HG02943 (cell line): ENCODE data around the gene WWP2.
"Not testable (repeated sequence)": the region's sequence is repeated elsewhere in the genome, so short reads cannot be mapped to it uniquely, and the experiment has no call there.

Source experiments
- ATAC-seq: cut with Tn5 transposase; IDR thresholded peaks from one replicate; pipeline ENCODE4 v1.9.1; 2021; ENCODE audit warnings: mild to moderate bottlenecking, low read depth, moderate library complexity; ENCODE audit not compliant: unreplicated experiment

WWP2 gene

DNA sequence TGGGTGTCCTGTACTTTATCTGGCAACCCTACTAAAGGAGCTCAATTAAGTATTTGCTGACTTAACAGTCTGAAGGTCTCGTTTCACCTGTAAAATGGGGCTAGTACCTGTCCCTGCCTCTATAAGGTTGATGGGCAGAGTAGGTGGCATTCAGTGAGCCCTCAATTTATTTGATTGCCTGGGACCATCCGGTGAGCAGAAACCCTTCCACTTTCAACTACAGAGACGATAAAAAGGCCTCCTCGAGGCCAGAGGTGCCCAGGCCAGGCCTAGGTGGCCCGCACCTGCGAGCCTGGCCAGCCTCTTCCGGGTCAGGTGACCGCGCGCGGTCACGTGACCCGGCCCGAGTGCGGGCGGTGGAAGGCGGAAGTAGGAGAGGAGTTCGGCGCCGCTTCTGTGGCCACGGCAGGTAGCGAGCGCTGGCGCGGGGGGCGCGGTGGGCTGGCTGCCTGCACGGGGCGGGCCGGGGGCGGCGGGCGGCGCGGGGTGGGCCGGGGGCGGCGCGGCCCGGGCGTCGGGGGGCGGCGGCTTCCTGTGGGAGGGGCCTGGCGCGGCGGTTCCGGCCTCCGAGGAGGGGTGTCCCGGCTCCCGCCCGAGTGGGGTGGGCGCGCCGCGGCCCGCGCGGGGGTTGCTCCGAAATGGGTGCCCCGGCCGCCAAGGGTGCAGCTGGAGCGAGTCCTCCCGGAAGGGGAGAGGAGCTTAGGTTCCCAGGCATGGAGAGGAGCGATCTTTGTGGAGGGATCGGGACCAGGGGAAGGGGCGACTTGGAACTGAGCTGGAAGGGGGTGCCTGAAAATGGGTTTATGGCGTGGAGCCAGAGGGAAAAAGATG is at the start of gene WWP2:
Gene WWP2 (plus strand): TSS at position 350 of the 831 bp plus-strand sequence. CDS start 24,679 bp downstream, outside the sequence.
- peak; percentile 62 for ATAC-seq

DNA sequence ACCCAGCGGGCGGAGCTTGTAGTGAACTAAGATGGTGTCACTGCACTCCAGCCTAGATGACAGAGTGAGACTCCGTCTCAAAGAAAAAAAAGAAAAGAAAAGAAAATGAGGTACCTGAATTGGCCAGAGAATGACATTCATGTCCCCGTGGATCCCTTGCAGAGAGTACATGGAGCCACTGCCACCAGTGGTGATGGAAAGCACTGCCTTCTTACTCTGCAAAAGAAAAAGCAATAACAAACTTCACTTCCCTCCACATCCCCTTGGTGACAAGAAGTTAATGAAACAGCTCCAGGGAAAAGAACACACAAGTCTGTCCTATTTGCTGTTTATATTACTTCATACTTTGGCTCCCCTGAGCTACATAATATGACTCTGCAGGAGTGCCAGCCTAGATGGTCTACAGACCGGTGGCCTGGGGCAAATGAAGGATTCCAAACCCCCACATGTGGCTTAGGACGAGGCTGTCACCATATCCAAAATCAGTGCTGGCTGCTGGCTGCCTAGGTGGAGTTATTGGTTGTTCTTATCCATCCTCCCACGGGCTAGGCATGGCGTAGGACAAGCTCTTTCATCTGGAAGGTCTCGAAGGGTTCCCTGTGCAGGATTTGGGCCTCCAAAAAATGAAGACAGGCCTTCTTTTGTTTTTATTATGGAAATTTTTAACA is 49.1 kb upstream of the WWP2 start:
- ATAC-seq = no peak

DNA sequence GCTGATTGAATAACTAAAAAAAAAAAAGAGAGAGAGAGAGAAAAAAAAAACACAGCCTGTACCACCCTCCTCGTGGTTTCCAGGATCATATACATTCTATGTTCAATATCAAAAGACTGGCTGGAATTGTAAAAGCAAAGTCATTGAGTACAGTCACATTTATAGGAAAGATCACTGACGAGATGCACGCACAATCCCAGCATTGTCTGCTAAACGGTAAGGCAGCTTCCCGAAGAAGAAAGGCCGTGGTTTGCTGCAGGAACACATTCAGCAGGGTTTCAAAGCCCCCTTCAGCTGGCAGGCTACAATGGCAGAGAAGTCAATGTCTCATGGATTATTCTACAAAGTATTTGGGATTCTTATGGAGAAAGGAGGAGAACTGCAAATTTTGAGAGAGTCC is 45.1 kb upstream of the WWP2 start:
- no peak for ATAC-seq

DNA sequence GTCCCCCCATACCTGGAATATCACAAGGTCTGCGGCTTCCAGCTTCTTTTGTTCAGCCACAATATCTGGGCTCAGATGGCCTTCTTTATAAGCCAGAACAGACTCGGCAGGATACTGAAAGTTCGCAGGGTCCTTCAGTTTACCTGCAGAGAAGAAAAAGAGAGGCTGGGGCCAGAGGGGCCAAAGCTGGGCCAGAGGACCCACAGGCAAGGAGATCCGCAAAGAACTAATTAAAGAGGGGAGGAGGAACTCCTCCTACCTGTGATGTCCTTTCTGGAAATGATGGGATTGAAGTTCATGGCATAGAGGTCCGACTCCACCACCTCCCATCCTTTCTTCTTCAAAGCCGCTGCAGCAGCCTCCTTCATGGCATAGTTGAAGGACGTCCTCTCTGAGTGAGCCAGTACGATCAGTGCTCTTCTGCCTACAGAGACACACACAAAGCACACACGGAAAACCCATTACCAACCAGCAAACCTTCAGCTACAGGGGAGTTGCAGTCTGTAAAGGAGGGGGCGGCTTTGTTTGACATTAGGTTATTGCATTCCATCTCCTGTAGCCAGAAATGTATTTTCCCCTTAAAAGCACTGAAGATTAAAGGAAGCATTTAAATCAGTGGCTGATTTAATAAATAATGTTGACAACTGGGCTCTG is 43.9 kb upstream of the WWP2 start:
- no peak for ATAC-seq

DNA sequence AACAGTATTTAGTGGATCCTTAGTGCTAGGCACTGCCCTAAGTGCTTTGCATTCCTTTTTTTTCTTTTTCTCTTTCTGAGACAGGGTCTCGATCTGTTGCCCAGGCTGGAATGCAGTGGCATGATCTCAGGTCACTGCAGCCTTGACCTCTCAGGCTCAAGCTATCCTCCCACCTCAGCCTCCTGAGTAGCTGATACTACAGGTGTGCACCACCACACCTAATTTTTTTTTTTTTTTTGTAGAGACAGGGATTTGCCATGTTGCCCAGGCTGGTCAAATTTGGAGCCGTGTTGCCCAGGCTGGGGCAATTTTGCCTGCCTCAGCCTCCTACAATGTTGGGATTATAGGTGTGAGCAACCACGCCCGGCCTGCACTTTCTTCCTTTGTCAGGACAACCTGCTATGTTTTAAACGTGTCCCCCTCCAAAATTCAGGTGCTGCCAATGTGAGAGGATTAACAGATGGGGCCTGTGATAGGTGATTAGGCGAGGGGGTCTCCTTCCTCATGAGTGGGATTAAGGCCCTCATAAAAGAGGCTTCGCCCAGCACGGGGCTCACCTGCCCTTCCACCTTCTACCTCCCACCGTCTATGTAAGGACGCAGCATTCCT is 41.2 kb upstream of the WWP2 start:
- no peak for ATAC-seq

DNA sequence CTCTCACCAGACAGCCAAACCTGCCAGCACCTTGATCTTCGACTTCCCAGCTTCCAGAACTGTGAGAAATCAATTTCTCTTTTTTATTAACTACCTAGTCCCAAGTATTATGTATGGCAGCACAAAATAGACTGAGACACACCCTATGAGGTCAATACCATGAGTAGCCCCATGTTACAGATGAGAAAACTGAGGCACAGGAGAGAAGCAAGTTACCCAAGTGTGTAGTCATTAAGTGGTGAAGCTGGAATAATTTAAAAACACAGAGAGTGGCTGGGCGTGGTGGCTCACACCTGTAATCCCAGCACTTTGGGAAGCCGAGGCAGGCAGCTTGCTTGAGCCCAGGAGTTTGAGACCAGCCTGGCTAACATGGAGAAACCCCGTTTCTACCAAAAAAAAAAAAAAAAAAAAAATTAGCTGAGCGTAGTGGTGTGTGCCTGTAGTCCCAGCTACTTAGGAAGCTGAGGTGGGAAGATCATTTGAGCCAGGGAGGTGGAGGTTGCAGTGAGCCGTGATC is 40.6 kb upstream of the WWP2 start:
- ATAC-seq = no peak

DNA sequence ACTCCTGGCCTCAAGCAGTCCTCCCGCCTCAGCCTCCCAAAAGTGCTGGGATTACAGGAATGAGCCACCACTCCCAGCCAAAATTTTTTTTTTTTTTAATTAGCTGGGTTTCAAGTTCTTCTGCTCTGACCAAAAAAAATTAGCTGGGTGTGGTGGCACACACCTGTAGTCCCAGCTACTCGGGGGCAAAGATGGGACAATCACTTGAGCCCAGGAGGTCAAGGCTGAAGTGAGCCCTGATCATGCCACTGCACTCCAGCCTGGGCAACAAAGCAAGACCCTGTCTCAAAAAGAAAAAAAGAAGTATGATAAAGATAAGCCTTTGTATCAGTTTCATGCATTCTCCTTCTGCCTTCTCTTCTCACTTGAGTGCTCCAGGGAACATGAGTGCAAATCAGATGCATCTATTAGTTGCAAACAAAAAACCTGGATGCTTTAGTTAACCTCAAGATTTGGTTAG is 37.7 kb upstream of the WWP2 start:
- ATAC-seq = no peak

DNA sequence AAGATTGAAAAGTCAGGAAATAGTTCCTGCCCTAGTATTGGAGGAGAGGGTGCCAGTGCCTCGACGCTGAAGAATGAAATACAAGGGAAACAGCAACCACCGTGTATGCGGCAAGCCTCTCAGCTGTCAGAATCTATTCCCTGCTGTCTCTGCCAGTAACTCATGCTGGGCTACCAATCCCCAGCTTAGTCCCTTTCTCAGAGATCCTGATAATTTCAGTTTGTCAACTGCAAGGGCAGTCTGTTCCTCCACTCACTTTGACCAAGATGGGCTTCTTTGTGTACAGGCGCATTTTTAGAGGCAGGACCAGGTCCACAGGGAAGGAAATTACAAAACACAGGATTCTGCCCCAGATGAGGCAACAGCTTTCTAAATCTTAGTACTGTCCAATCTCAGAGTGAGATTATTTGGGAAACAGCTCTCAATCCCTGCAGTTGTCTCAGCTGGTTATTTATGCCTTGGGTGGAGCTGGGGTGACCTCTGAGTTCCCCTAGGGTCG is 37.1 kb upstream of the WWP2 start:
- ATAC-seq = no peak

DNA sequence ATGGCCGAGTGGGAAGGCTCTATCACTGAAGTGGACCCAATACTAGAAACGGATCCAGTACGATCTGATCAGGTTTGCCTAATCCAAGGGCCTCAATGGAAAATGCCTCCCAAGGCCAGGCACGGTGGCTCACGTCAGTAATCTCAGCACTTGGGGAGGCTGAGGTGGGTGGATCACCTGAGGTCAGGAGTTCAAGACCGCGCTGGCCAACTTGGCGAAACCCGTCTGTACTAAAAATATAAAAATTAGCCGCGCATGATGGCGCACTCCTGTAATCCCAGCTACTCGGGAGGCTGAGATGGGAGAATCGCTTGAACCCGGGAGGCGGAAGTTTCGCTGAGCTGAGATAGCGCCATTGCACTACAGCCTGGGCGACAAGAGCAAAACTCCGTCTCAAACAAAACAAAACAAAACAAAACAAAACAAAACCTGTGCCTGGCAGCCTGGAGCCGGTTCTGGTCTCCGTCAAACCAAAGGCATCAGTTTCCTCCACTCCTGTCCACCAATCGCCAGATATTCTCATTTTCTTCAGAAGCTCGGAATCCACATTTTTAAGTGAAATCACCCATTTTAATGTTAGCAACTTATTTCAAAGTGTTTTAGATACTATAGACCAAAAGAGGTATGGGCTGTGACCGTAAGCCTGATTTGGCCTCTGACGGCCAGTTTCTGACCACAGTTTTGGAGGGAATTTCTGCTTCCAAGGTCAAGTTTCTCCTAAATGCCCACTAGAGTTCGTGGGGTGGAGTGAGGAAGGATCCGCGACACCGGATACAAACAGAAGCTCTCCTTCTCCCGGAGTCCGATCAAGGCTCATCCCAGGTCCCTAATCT is 36.4 kb upstream of the WWP2 start:
- ATAC-seq = no peak

DNA sequence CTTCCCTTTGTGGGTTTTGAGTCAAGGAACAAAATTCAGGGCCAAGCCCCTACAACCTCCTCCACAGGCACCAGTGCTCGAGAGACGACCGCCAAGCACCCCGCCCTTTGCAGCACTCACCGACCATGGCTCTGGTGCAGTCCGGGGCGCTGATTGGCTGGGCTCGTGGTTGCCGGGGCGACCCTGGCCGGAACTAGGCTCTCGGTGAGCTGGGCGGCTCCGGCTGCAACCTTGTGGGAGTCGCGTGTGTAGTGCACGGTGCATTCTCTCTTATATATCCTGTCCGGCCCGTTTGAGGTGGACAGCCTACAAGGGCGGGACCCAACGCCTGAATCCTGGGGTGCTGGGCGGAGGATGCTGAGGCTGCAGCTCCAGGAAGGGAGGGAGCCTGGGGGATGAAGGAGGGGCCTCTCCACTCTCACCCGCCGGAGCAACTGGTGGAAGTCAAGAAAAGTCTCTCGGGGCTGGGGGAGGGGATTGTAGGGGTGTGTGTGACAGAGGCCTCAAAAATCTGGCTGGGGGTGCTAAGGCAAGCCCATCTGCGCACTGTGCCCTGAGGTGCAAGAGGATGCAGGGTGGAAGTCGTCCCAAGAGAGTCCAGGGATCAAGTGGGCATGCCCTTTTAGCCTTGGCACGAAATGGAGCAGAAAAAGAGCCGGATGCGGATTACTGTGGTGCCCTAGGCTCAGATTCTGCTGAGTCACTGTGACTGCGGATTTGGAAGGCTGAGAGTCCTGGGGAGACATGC is 35.6 kb upstream of the WWP2 start, which contains the start of gene NQO1:
Gene NQO1 (minus strand): TSS at position 248 of the 748 bp plus-strand sequence. CDS start 121 bp downstream, at position 127.
- peak; percentile 93 for ATAC-seq

DNA sequence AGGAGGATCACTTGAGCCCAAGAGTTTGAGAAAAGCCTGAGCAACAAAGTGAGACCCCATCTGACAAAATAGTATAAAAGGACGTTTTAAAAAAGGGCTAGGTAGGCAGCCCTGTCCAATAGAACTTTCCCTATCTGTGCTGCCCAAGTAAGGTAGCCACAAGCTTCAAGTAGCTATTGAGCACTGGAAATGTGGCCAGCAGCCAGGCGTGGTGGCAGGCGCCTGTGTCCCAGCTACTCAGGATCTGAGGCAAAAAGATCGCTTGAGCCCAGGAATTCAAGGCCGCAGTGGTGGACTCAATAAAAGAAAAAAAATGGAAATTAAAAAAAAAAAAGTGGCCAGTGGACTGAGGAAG is 34.2 kb upstream of the WWP2 start:
- no peak for ATAC-seq

DNA sequence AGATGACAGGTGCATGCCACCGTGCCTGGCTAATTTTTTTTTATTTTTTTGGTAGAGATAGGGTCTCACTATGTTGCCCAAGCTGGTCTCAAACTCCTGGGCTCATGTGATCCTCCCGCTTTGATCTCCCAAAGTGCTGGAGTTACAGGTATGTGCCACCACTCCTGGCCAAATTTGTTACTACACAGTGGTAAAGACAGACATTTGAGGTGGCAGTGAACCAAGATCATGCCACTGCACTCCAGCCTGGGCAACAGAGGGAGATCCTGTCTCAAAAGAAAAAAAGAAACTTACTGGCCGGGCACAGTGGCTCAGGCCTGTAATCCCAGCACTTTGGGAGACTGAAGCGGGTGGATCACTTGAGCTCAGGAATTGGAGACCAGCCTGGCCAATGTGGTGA is 33.1 kb upstream of the WWP2 start:
- not testable (repeated sequence) for ATAC-seq

DNA sequence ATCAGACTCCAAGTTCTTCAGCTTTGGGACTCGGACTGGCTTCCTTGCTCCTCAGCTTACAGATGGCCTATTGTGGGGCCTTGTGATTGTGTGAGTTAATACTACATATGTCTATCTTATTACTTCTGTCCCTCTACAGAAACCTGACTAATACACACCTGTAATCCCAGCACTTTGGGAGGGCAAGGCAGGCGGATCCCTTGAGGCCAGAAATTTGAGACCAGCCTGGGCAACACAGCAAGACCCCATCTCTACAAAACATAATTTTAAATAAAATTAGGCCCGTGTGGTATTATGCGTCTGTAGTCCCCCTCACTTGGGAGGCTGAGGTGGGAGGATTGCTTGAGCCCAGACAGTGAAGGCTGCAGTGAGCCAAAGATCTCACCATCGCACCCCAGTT is 30.9 kb upstream of the WWP2 start:
- not testable (repeated sequence) for ATAC-seq

DNA sequence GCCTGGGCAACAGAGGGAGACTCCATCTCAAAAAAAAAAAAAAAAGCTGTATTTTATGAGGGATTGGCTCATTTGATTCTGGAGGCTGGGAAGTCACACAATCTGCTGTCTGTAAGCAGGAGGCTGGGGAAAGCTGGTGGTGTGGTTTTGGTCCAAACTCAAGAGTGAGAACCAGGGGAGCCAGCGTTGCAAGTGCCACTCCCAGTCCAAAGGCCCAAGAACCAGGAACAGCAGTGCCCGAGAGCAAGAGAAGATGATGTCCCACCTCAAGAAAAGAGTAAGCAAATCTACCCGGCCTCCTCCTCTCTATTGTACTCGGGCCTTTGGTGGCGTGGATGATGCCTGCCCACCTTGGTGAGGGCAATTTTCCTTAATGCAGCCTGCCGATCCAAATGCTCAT is 30.0 kb upstream of the WWP2 start:
- no peak for ATAC-seq

DNA sequence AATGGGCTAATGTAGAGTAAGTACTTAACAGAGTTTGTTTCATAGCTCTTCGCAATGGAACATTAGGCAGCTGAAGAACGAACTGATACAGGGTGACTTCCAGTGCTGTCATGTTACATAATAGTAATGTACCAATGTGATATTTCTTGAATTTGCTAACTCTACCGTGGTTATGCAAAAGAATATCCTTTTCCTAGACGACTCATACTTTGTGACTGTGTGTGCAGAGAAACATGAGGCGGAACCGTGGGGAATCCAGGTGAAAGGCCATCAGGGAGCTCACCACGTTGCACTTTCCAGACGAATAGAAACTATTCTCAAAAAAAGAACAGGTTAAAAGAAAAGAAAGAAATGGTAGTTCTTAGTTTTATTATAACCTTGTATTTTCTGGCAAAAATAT is 20.6 kb upstream of the WWP2 start:
- no peak for ATAC-seq

DNA sequence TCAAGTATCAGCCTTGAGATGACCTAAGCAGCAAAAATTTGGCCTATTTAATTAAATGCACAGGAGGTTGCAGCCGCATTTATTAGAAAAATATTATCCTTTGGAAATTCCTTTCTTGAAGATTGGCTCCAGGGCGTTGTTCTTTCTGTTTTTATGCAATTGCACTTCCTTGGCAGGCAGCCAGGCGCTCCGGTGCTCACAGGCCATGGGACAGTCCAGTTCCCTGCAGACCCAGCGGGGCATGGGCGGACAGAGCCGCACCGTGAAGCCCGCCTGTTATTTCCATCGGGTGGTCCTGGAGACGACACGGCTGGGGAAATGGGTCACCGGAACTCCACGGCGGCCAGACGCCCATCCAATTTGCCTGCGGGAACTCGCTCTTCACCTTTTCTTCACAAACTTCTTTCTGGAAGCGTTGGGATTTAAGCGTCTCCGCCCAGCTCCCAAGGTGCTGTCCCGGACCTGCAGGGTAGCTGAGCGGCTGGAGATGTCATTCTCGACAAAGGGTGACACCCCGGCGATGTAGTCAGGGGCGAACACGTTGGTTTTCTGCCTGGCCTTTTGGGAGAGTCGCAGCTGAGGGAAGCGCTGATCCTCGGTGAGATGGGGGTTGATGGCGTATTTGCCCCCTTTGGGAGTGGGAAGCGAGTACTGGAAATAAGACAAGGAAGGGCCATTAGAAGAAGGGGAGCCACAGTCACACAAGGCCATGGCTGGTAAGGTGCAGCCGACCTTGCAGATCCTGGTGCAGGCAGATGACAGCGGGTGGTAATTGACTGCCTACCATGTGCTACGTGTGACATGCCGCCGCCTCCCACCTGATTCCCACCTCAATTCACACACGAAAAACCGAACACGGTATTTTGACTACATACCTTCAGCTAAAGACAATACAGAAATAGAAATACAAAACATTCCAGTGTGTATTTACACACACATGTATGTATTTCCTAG is 19.9 kb upstream of the WWP2 start:
- ATAC-seq = no peak

DNA sequence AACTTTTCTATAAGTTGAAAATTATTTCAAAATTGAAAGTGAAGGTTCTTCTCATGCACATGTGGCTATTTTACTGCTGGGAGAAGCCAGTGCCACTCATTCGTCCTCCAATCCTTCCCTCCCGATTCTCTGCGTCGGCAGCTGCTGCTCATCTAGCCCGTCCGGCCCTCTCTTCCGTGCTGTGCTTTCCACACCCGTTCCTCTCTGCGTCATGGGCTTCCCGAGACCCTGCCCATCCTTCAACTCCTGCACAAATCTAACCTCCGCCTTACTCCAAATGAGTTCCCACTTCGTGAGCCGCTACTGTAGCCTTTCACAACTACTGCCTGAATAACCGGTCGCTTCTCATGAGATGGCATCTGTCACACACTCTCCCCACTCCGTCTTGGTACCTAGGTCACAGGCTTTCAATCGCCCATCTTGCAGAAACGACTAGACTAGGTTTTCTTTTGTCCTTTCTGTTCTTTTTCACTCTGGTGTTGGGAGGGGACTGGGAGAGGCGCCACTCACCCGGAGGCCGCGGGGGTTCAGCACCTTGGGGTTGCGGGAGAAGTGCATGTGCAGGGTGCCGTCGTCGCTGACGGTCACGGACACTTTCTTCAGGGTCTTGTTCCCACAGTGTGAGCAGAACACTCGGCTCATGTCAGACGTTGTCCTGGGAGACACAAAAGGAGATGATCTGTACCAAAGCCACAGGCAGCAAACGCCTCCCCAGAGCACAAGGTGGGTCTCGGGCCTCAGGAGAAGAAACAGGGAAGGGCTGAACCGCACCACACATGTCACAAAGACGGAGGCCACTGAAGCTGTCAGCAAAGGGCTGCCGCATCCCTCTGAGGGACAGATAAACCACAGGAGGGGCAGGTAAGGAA is 17.5 kb upstream of the WWP2 start:
- ATAC-seq = no peak
